ENCODE data around the gene RNU1-1.
"Not testable (repeated sequence)": the region's sequence is repeated elsewhere in the genome, so short reads cannot be mapped to it uniquely, and the experiment has no call there.

RNU1-1 gene

DNA sequence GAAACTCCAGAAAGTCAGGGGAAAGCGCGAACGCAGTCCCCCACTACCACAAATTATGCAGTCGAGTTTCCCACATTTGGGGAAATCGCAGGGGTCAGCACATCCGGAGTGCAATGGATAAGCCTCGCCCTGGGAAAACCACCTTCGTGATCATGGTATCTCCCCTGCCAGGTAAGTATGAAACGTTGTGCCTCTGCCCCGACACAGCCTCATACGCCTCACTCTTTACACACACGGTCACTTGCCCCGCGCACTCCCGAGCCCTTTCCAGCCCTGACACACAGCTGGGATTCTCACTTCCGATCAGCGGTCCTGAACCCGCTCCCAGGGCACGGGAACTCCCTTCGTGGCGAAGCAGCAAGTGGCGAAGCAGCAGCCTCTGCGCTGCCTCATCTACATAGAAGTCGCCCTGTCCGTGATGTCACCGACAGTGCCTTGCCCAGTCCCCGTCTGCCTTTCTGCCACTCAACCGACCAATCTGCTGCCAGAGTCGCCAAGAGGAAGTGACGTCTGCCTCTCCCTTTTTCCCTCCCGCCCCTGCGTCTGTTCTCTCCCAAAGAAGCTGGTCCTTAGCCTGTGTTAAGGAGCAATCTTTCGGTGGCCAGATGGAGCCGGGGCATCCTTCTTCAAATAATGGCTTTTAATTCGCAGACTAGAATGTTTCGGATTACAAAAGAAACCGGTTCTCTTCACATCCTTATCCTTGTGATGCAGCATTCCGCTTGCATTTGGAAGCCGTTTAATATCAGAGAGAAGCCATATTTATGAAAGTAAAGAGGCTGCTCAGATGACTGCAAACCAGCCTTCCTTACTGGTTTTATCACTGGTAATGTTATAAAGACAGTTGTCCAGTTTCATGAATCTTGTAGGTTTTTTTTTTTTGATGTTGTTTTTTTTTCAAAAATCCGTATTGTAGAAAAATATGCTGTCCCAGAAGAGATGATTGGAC is at the start of gene RNU1-1:
TSS of gene RNU1-1 (minus strand) at position 179 of the 949 bp plus-strand sequence.
- DNase-seq = peak; percentile 76

DNA sequence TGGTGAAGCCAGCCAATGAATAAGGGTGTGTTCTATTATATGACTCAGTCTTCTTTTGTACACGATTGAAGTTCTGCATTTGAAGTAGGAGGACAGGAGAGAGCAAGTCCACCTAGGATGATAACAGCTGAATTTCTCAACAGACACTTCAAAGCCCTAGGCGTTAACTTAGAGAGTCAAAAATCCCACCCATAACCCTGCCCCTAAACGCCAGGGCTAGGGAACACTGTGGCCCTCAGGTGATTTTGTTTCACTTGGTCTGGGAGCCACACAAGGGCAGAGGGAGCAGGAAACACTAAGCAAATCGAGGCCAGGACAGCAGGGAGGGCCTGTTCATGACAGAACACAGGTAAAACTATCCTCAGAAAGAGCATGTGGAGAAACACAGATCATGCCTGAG is 47.0 kb upstream of the RNU1-1 start:
- DNase-seq = not testable (repeated sequence)

- DNase-seq = not testable (repeated sequence)
Measured at GRCh38 chr1:16560498-16560897, 46.4 kb upstream of the RNU1-1 start.

DNA sequence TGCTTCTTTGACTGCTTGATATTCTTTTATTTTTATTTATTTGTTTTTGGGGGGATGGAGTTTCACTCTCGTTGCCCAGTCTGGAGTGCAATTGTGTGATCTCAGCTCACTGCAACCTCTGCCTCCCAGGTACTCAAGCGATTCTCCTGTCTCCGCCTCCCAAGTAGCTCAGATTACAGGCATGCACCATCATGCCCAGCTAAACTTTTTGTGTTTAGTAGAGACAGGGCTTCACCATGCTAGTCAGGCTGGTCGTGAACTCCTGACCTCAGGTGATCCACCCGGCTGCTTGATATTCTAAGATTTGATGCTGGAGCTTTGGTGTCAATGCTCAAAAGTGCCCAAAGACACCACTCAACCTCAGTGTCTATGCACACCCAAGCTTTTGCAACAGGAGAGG is 45.6 kb upstream of the RNU1-1 start:
- not testable (repeated sequence) for DNase-seq

GRCh38 chr1:16557034-16557433 is 42.9 kb upstream of the RNU1-1 start:
- DNase-seq = not testable (repeated sequence)

DNA sequence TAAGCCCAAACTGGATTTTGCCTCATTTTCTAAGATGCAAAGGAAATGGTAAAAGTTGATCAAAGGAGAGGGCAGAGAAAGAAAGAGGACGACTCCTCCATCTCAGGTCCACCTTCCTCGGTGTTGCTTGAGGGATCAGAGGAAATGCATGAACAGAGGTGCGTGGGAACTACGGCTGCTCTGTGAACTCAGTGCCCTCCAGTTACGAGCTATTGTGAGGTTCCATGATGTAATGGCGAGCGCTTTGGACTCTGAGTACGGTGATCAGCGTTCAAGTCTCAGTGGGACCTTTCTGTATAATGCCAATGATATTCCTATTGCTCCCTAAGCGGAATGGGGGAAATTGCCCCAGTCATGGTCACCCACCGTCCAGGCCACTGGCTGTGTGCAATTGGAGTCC is 39.2 kb upstream of the RNU1-1 start:
- DNase-seq = not testable (repeated sequence)

DNA sequence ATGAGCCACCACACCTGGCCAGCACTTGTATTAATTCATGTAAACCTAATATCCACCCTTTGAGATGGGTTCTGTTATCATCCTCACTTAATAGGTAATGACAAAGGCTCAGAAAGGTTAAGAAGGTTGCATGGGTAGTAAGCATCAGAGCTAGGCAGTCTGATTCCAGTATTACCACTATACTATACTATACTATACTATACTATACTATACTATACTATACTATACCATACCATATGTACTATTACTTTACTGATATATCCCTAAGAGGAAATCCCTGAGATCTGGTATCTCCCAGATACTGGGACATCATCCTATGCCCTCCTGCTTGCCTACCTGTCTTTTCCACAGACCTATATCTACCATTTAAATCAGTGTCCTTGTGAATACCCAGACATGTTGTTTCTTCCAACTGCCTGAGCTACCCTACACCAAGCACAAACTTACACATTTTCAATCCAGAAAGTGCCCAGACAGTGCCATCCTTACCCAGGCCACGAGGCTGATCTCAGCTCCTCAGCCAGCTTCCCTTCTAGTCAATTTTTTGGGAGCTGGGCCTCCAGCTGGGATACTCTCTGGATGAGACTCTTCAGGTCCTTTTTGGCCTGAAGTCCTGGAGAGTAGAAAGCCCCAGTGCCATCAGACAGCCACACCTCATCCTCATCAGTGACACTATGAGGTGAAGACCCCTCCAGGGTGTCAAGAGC is 36.3 kb upstream of the RNU1-1 start:
- not testable (repeated sequence) for DNase-seq

GRCh38 chr1:16549545-16549944 is 35.5 kb upstream of the RNU1-1 start:
- not testable (repeated sequence) for DNase-seq

DNA sequence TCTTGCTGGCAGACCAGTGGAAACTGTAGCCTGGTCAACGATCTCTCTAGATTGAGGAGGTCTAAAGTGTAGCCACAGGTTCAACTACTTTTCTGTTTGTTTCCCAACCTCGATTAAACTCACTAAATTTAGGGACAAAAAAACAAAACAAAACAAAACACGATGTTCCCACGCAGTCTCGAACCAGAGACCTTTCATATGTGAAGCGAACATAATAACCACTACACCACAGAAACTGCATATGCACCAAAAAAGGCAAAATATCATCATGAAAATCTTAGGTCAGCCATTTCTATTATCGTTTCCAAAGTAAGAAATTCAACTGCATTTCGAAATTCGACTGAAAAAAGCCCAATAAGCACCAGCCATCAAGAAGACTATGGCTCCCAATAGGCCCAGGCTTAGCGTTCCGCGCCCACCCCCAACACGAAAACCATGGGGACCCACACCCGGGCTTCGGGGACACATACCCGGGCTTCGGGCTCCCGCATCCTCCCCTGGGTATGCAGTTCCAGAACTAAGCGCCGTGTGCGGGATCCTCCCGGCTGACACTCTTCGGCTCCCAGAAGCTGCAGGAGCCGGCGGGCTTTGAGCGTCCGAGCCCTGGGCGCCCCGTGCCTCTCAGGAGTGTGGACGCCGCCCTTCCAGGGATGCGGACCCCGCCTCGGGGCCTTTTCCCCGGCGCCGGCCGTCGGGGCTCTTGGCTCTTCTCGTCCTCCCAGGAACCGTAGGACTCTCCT is 33.6 kb upstream of the RNU1-1 start:
- not testable (repeated sequence) for DNase-seq

DNA sequence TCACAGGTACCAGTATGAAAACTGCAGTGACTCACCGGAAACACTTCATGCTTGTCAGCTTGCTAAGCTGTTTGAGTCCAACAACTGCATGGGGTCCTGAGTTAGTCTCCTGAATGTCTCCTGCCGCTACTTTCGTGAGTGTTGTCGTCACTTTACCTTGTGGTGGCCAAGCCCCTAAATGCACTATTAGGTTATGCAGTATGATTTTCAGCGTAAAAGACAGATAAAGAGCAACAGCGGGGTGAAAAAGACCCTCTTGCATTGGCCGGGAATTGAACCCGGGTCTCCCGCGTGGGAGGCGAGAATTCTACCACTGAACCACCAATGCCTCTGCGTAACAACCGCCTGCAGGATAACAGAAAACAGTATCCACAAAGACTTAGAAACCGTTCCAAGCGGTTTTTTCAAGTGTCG is 31.6 kb upstream of the RNU1-1 start:
- DNase-seq = not testable (repeated sequence)

DNA sequence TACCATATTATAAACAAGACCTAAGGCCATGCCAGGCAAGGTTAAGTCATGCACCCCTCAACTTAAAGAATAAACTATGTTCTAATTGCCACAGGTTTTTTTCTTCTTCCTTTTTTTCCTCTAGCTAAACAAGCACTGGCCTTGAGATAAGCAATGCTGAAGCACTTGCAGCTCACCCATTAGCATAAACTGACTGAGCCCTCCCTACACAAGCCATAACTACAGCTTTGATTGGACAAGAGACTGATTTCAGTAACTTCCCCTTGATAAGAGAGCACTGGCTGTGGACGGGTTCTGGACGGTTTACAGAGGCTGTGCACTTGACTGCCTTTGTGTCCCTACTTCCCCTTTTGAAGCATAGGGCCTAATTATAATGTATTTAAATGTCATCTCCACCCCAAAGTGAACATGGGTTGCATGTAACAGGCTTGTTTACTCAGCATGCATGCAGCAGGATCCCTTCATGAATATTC is 26.4 kb upstream of the RNU1-1 start:
- not testable (repeated sequence) for DNase-seq

DNA sequence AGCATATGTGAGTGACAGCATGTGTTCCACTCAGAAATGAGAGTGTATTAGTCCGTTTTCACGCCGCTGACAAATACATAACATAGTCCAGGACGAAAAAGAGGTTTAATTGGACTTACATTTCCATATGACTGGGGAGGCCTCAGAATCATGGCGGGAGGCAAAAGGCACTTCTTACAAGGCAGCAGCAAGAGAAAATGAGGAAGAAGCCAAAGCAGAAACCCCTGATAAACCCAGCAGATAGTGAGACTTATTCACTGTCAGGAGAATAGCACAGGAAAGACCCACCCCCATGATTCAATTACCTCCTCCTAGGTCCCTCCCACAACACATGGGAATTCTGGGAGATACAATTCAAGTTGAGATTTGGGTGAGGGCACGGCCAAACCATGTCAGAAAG is 23.4 kb upstream of the RNU1-1 start:
- not testable (repeated sequence) for DNase-seq

DNA sequence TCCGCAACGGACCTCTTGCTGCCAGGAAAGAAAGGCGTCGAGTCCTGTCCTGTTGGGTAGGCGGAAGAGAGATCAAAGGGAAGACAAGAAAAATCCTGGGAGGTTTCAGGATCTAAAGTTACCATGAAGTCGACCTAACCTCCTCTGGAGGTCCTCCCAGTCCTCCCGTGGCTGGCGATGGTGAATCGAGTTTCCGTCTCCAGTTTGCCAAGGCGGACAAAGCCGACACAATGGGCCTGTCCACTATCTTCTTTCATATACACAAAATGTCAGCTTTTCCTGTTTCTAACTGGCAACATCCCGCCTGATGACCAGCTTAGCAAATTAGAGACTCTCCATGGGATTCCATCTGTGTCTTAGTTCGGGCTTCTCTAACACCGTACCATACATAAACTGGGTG is 22.7 kb upstream of the RNU1-1 start:
- not testable (repeated sequence) for DNase-seq

GRCh38 chr1:16535898-16536297 is 21.8 kb upstream of the RNU1-1 start:
- DNase-seq = not testable (repeated sequence)

DNA sequence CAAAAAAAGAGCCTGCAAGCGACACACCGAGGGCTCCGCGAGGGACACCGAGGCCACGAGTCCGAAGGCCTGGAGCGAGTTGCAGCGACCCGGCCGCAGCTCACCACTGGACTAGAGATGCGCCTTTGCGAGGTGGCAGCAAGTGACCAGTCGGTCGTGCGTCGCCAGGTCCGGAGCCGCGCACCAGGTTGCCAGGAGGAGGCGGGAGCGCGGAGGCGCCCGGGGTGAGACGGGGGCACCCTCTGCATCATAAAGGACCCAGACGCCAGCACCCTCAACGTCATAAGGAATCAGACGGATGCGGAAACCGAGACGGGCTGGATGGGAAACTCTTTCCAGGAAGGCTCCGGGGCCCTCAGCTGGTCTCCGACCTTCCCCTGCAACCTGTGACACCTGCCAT is 21.4 kb upstream of the RNU1-1 start:
- not testable (repeated sequence) for DNase-seq

DNA sequence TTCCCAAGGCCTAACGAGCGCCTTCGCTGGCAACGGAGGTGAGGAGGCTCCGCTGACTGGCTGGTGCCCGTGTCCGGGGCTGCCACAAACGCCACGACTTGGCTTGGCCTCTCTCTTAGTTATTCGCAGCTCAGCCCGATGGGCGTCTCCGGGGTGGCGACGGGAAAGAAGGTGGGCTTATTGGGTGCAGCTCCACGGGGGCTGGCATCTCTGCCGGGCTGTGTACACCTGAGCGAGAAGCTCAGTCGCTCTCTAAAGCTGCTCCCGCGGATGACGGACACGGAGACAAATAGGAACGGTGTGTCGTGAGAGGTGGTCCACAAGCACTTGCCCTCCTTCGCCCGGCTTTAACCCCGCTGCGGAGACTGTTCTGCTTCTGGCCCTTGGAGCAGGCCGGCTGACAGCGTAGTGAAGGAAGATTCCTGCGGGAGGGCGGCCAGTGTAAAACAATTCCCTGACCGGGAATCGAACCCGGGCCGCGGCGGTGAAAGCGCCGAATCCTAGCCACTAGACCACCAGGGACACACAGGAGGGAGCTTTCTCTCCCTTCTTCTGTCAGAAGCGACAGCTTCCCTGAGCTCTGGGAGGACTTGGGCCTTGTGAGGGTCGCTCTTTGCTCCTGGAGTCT is 20.9 kb upstream of the RNU1-1 start:
- DNase-seq = not testable (repeated sequence)

DNA sequence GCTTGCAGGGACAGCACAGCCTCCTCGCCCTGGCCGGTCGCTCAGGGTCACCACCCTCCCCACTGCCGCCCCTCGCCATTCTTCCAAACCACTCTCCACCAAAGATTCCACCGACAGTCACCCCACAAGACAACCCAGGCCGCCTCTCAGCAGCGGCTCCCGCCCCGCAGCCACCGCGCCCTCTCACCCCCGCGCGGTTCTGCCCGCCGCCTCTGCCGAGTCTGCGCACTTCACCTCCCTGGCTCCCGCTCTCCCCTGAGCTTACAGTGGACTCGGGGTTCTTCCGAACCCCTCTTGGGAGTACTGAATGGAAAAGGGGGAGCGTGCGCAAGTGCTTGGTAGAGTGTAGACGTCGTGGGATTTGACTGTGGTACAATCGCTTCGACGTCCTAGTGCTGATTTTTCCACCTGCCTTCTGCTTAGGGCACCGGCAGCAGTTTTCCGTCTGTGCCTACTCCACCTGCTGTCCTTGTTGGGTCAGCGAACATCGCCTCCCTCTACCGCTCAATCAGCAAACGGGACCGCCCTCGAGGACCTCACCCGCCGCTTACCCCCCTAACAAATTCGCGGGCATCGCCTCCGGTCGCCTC is 20.2 kb upstream of the RNU1-1 start:
- DNase-seq = not testable (repeated sequence)

GRCh38 chr1:16532235-16532991 is 18.3 kb upstream of the RNU1-1 start:
- DNase-seq = not testable (repeated sequence)

DNA sequence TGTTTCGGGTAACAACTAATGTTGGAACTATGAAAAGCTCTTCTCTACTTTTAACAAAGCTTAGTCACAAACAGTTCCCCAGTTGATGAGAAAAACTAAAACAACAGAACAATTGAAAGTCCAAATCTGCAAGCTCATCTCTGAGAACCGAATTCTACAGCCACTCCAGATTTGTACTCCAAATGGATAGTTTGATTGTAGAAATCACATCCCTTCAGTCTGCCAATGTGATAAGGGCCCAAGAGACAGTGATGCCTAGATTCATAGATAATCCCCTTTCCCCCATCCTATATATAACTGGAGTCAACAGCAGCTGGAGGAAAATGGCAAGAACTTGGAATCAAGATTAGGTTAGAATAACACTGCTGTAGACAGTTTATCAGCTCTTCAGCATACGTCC is 14.3 kb upstream of the RNU1-1 start:
- DNase-seq = not testable (repeated sequence)

DNA sequence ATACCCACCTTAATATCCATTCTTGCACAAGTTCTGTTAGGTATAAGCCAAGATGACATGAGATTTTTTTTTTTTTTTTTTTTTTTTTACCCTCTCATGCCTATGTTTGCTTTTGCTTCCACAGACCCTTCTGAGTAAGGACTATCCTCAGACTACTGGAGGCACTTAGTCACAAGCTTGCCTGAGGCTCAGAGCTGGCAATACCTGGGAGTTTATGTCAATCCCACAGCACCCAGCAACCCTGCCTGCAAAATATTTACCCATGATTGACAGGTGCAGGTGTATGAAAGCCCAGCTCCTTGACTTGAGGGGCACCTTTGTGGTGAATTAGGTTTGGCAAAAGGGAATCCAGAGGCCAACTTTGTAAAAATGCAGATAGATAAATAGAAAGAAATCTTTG is 11.7 kb upstream of the RNU1-1 start:
- not testable (repeated sequence) for DNase-seq

DNA sequence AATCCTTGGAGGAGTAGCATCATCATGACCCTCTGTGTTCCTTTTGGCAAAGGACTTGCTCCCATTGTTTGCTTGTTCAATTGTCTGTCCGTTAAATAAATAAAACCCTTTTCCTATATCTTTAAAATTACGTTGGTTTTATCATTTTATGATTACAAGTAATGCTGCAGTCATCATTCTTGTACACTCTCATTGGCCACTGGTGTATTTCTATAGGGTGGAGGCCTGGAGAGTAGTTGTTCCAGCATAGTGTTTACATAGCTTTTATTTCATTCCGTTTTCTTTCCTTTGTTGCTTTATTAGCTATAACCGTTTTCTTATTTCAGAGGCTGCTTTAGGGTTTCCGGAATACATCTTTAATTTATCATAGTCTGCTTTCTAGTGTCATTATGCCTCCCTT is 7.6 kb upstream of the RNU1-1 start:
- DNase-seq = not testable (repeated sequence)
